GM21360 (cell line): Measurements from ENCODE around the gene PIK3CB.
"Not testable (repeated sequence)": the region's sequence is repeated elsewhere in the genome, so short reads cannot be mapped to it uniquely, and the experiment has no call there.

ENCODE experiments used
- ATAC-seq: cut with Tn5 transposase; IDR thresholded peaks from one replicate; pipeline ENCODE4 v1.9.1; 2021; ENCODE audit warnings: mild to moderate bottlenecking, moderate library complexity; ENCODE audit not compliant: unreplicated experiment

Gene PIK3CB

GRCh38 chr3:138629526-138629925, 205.2 kb downstream of the PIK3CB start:
- no peak for ATAC-seq

GRCh38 chr3:138625707-138626365, 208.9 kb downstream of the PIK3CB start:
- ATAC-seq, result no peak

GRCh38 chr3:138624518-138624917, 210.2 kb downstream of the PIK3CB start:
- no peak for ATAC-seq

- no peak for ATAC-seq
These were observed 214.3 kb downstream of the PIK3CB start for GRCh38 chr3:138620431-138620830.

GRCh38 chr3:138615462-138615861, 219.3 kb downstream of the PIK3CB start:
- no peak for ATAC-seq

GRCh38 chr3:138609898-138610266, 224.8 kb downstream of the PIK3CB start:
- no peak for ATAC-seq

GRCh38 chr3:138608322-138609135, 226.2 kb downstream of the PIK3CB start, which contains the start of gene FAIM:
Gene FAIM, plus strand, starts transcription at chr3:138608771. Its CDS starts 10,956 bp downstream, at chr3:138619727.
- peak; percentile 69 for ATAC-seq

- ATAC-seq, result not testable (repeated sequence)
These were observed 230.6 kb downstream of the PIK3CB start for GRCh38 chr3:138604106-138604595.
